H9 (cell line): ENCODE results near the gene PUDP. TPM values are rescaled to one million over a fixed set of nuclear protein-coding genes. Genes with fewer than 3 reads are reported as not detected.

Experiments used
- DNase-seq: peaks from one replicate; pipeline ENCODE4 v3.0.0-alpha.2; 2017
- H2AFZ ChIP-seq: one replicate; pipeline ENCODE4 v1.6.1; 2013; ENCODE audit warnings: mild to moderate bottlenecking, low read length, control low read depth, moderate library complexity
- H2AK5ac ChIP-seq: 2 replicates; pipeline ENCODE4 v1.6.1; 2013; ENCODE audit warnings: low read length, control low read depth, mixed read lengths; ENCODE audit not compliant: insufficient read length
- H2BK120ac ChIP-seq: one replicate; pipeline ENCODE4 v1.6.1; 2013; ENCODE audit warnings: low read depth, mild to moderate bottlenecking, low read length, control low read depth, inconsistent platforms; ENCODE audit not compliant: poor library complexity, severe bottlenecking
- H2BK12ac ChIP-seq: 2 replicates; pipeline ENCODE4 v1.6.1; 2013; ENCODE audit warnings: low read length, control low read depth, mixed read lengths, low read depth; ENCODE audit not compliant: insufficient read length
- H2BK15ac ChIP-seq: 2 replicates; pipeline ENCODE4 v1.6.1; 2013; ENCODE audit warnings: low read depth, low read length, control low read depth
- H2BK20ac ChIP-seq: one replicate; pipeline ENCODE4 v1.6.1; 2013; ENCODE audit warnings: low read depth, mild to moderate bottlenecking, low read length, control low read depth, inconsistent platforms; ENCODE audit not compliant: poor library complexity, severe bottlenecking
- H2BK5ac ChIP-seq: 2 replicates; pipeline ENCODE4 v1.6.1; 2013; ENCODE audit warnings: low read length, control low read depth, mixed read lengths; ENCODE audit not compliant: insufficient read length
- H3K14ac ChIP-seq: 2 replicates; pipeline ENCODE4 v1.6.1; 2013; ENCODE audit warnings: low read length, control low read depth; ENCODE audit not compliant: insufficient read depth
- H3K18ac ChIP-seq: 2 replicates; pipeline ENCODE4 v1.6.1; 2013; ENCODE audit warnings: low read depth, mild to moderate bottlenecking, mixed read lengths, low read length, control low read depth; ENCODE audit not compliant: insufficient read length
- H3K23ac ChIP-seq: 2 replicates; pipeline ENCODE4 v1.6.1; 2013; ENCODE audit warnings: low read length, control low read depth, mixed read lengths, low read depth; ENCODE audit not compliant: insufficient read length
- H3K23me2 ChIP-seq: 2 replicates; pipeline ENCODE4 v1.6.1; 2013; ENCODE audit warnings: low read depth, mild to moderate bottlenecking, mixed read lengths, low read length, control low read depth; ENCODE audit not compliant: insufficient read length, poor library complexity, severe bottlenecking
- H3K27ac ChIP-seq: 2 replicates; pipeline ENCODE4 v1.5.1; 2013; ENCODE audit warnings: low read length, control low read depth, mixed read lengths, low read depth; ENCODE audit not compliant: insufficient read length
- H3K27me3 ChIP-seq: 2 replicates; pipeline ENCODE4 v1.6.1; 2013; ENCODE audit warnings: low read length, control low read depth, inconsistent platforms; ENCODE audit not compliant: insufficient read depth
- H3K4ac ChIP-seq: 2 replicates; pipeline ENCODE4 v1.6.1; 2013; ENCODE audit warnings: low read depth, mild to moderate bottlenecking, control low read depth, inconsistent platforms, low read length, moderate library complexity
- H3K4me1 ChIP-seq: 2 replicates; pipeline ENCODE4 v1.6.1; 2013; ENCODE audit warnings: low read length, control low read depth, inconsistent platforms; ENCODE audit not compliant: insufficient read depth
- H3K4me2 ChIP-seq: 2 replicates; pipeline ENCODE4 v1.6.1; 2013; ENCODE audit warnings: low read length, control low read depth, mixed read lengths; ENCODE audit not compliant: insufficient read length, insufficient read depth
- H3K56ac ChIP-seq: 2 replicates; pipeline ENCODE4 v1.6.1; 2013; ENCODE audit warnings: low read depth, mild to moderate bottlenecking, mixed read lengths, low read length, control low read depth; ENCODE audit not compliant: insufficient read length
- H3K79me1 ChIP-seq: 2 replicates; pipeline ENCODE4 v1.6.1; 2013; ENCODE audit warnings: low read depth, mild to moderate bottlenecking, moderate library complexity, low read length, control low read depth, inconsistent platforms; ENCODE audit not compliant: insufficient read depth, poor library complexity, severe bottlenecking
- H3K79me2 ChIP-seq: 2 replicates; pipeline ENCODE4 v1.6.1; 2013; ENCODE audit warnings: low read length, control low read depth, inconsistent platforms; ENCODE audit not compliant: insufficient read depth
- H3K9ac ChIP-seq: 2 replicates; pipeline ENCODE4 v1.6.1; 2013; ENCODE audit warnings: low read length, control low read depth, mixed read lengths; ENCODE audit not compliant: insufficient read length; ENCODE audit errors: extremely low read depth
- H3K9me3 ChIP-seq: one replicate; pipeline ENCODE4 v1.6.1; 2013; ENCODE audit warnings: low read depth, low read length, inconsistent platforms; ENCODE audit not compliant: control insufficient read depth
- H3T11ph ChIP-seq: one replicate; pipeline ENCODE4 v1.6.1; 2013; ENCODE audit warnings: mild to moderate bottlenecking, low read length, control low read depth, inconsistent platforms
- H4K20me1 ChIP-seq: one replicate; pipeline ENCODE4 v1.6.1; 2013; ENCODE audit not compliant: control insufficient read depth, insufficient read length, insufficient read depth
- H4K5ac ChIP-seq: 2 replicates; pipeline ENCODE4 v1.6.1; 2013; ENCODE audit warnings: low read depth, mild to moderate bottlenecking, mixed read lengths, low read length, control low read depth; ENCODE audit not compliant: insufficient read length
- H4K8ac ChIP-seq: replicated peaks from 2 replicates; pipeline ENCODE4 v1.6.1; 2013; ENCODE audit warnings: low read length, control low read depth, mixed read lengths, low read depth; ENCODE audit not compliant: insufficient read length
- H4K91ac ChIP-seq: 2 replicates; pipeline ENCODE4 v1.6.1; 2013; ENCODE audit warnings: low read depth, mild to moderate bottlenecking, moderate library complexity, mixed read lengths, low read length, control low read depth; ENCODE audit not compliant: insufficient read length
- H3K27ac Mint-ChIP-seq, 3 experiments: 2 replicates in 2 of 3; 3 replicates in 1 of 3; pipeline ENCODE4 v1.8.0; 2020 to 2021; ENCODE audit warnings: mixed read lengths in 3 of 3, mild to moderate bottlenecking in 1 of 3, moderate library complexity in 1 of 3
- H3K27me3 Mint-ChIP-seq: 2 replicates; pipeline ENCODE4 v1.8.0; 2021; ENCODE audit warnings: low read depth, mild to moderate bottlenecking, moderate library complexity, mixed read lengths
- H3K36me3 Mint-ChIP-seq, 3 experiments: 2 replicates in 2 of 3; 3 replicates in 1 of 3; pipeline ENCODE4 v1.8.0; 2020 to 2021; ENCODE audit warnings: low read depth in 3 of 3, mixed read lengths in 3 of 3; ENCODE audit not compliant: insufficient read depth in 1 of 3
- H3K4me1 Mint-ChIP-seq, 2 experiments: 2 replicates each; pipeline ENCODE4 v1.8.0; 2020; ENCODE audit warnings: mixed read lengths in 2 of 2
- H3K4me3 Mint-ChIP-seq, 2 experiments: 2 replicates in 1 of 2; 3 replicates in 1 of 2; pipeline ENCODE4 v1.8.0; 2020 to 2021; ENCODE audit warnings: mild to moderate bottlenecking in 2 of 2, mixed read lengths in 2 of 2, moderate library complexity in 1 of 2
- H3K9me3 Mint-ChIP-seq, 2 experiments: 2 replicates in 1 of 2; 3 replicates in 1 of 2; pipeline ENCODE4 v1.8.0; 2020; ENCODE audit warnings: mild to moderate bottlenecking in 2 of 2, mixed read lengths in 2 of 2, moderate library complexity in 1 of 2
- WGBS: extraction: QIAGEN DNeasy Blood & Tissue Kit; methylation state at CpG from one replicate; pipeline ENCODE4 v1.1.7; 2013; ENCODE audit warnings: missing lambda C conversion rate, low lambda C conversion rate, mixed read lengths; ENCODE audit not compliant: insufficient read length; ENCODE audit errors: extremely low coverage; 5-methylcytosine and 5-hydroxymethylcytosine counted together
- total RNA-seq: library from RNA; stranded (reverse); gene quantifications from 2 replicates; pipeline ENCODE4 v1.2.1, GENCODE V29; 2021
- TF ChIP-seq, protein P1 (sequence below): fragments of 200-600 bp; sonication (generic); conservative IDR thresholded peaks from 3 replicates; pipeline ENCODE4 v1.8.0; 2021; ENCODE audit warnings: antibody characterized with exemption, mild to moderate bottlenecking

Gene PUDP
- total RNA-seq, 1 experiment from 2014 or later: 46.3 TPM

- Mint-ChIP-seq H3K4me1 (peaks cover 18 to 32% of the 10 kb centered on the region in 2 experiments), H3K27ac (peak overlapping the region in 2 of 3 experiments; percentile 47 to 82; a peak in 2 of 7 replicates), H3K9me3 (no peaks in the 10 kb centered on the region), H3K4me3 (no peak overlapping the region), H3K27me3 (no peaks in the 10 kb centered on the region), H3K36me3 (peaks cover 0 to 3% (median 0%) of the 10 kb centered on the region in 3 experiments; a peak in 3 of 7 replicates)
- Histone ChIP-seq H2AK5ac (no peak overlapping the region), H3K4me1 (no peaks in the 10 kb centered on the region; the same call in 1 of the 2 replicates), H3K23ac (no peak overlapping the region), H3K23me2 (no peaks in the 10 kb centered on the region), H3K14ac (no peak overlapping the region), H4K20me1 (no peaks in the 10 kb centered on the region), H3K79me2 (no peaks in the 10 kb centered on the region), H2BK120ac (no peak overlapping the region), H3K9ac (no peak overlapping the region), H3K4me2 (no peak overlapping the region), H4K8ac (no peak overlapping the region), H3K9me3 (no peaks in the 10 kb centered on the region), H2BK12ac (no peak overlapping the region), H3K56ac (no peak overlapping the region), H4K91ac (no peak overlapping the region), H2AFZ (no peak overlapping the region), H2BK20ac (no peak overlapping the region), H4K5ac (no peak overlapping the region), H3T11ph (no peak overlapping the region), H3K27me3 (no peaks in the 10 kb centered on the region), H3K79me1 (no peaks in the 10 kb centered on the region), H3K4ac (no peak overlapping the region), H2BK5ac (no peak overlapping the region), H3K27ac (no peak overlapping the region), H3K18ac (peak overlapping the region; percentile 16), H2BK15ac (no peak overlapping the region)
- DNase-seq: no peak
- WGBS: no CpG with 5 or more reads among the region's 21 CpGs
- TF ChIP-seq, protein P1, sequence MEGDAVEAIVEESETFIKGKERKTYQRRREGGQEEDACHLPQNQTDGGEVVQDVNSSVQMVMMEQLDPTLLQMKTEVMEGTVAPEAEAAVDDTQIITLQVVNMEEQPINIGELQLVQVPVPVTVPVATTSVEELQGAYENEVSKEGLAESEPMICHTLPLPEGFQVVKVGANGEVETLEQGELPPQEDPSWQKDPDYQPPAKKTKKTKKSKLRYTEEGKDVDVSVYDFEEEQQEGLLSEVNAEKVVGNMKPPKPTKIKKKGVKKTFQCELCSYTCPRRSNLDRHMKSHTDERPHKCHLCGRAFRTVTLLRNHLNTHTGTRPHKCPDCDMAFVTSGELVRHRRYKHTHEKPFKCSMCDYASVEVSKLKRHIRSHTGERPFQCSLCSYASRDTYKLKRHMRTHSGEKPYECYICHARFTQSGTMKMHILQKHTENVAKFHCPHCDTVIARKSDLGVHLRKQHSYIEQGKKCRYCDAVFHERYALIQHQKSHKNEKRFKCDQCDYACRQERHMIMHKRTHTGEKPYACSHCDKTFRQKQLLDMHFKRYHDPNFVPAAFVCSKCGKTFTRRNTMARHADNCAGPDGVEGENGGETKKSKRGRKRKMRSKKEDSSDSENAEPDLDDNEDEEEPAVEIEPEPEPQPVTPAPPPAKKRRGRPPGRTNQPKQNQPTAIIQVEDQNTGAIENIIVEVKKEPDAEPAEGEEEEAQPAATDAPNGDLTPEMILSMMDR: no peak
Measured at GRCh38 chrX:7083468-7084396, 64.2 kb downstream of the PUDP start.
